ENCODE results near the gene AKAP17A. TPM values are rescaled to one million over a fixed set of nuclear protein-coding genes. Genes with fewer than 3 reads are reported as not detected.

Gene AKAP17A
- total and polyA plus RNA-seq, 8 donors: 20.5 to 106 (median 28.1) TPM

GRCh38 chrX:1577845-1578244 lies 13.6 kb upstream of the AKAP17A start:
- WGBS, 2 donors: 35 to 38% methylated on average over 2 of the region's 2 CpGs
- TF ChIP-seq CTCF (IDR thresholded peaks at IDR 0.05): no peak
- no peak overlapping the region for H3K4me3 ChIP-seq
- FAIRE-seq (no peak), ATAC-seq (no peak), DNase-seq (no peak)
- H3K36me3 ChIP-seq: no peaks in the 10 kb centered on the region
- no peaks in the 10 kb centered on the region for H3K4me1 ChIP-seq
- H3K27me3 ChIP-seq: no peaks in the 10 kb centered on the region
- no peak overlapping the region for H3K27ac ChIP-seq
- H3K9me3 ChIP-seq: no peaks in the 10 kb centered on the region
- intact Hi-C loops (cut with DNase I): loop anchor here in 1 of 3 donors (10.0 kb wide), 1 partner anchor 113 kb away; no protein-coding TSS in a partner anchor

GRCh38 chrX:1578511-1579173 lies 12.8 kb upstream of the AKAP17A start:
- FAIRE-seq (no peak), DNase-seq (no peak), ATAC-seq (no peak)
- H3K4me1 ChIP-seq: no peaks in the 10 kb centered on the region
- H3K36me3 ChIP-seq: no peaks in the 10 kb centered on the region
- WGBS, 2 donors: 40 to 57% methylated on average over 6 of the region's 6 CpGs
- intact Hi-C loops (cut with DNase I): loop anchor here in 1 of 3 donors (10.0 kb wide), 1 partner anchor 114 kb away; no protein-coding TSS in a partner anchor
- no peak overlapping the region for H3K27ac ChIP-seq
- no peak overlapping the region for H3K4me3 ChIP-seq
- no peak for TF ChIP-seq CTCF (IDR thresholded peaks at IDR 0.05)
- no peaks in the 10 kb centered on the region for H3K27me3 ChIP-seq
- H3K9me3 ChIP-seq: no peaks in the 10 kb centered on the region

GRCh38 chrX:1581132-1581531 lies 10.3 kb upstream of the AKAP17A start:
- intact Hi-C loops (cut with DNase I): no loop called here
- ATAC-seq (peak in 3 of 4 donors; percentile 82 to 90 (median 85)), FAIRE-seq (peak; percentile 90), DNase-seq (peak in 2 of 6 donors; percentile 45 to 46)
- WGBS, 2 donors: 17 to 26% methylated on average over 4 of the region's 4 CpGs
- H3K9me3 ChIP-seq: no peaks in the 10 kb centered on the region
- peaks cover 0 to 5% (median 0%) of the 10 kb centered on the region in 4 donors for H3K27me3 ChIP-seq
- no peaks in the 10 kb centered on the region for H3K4me1 ChIP-seq
- H3K36me3 ChIP-seq: no peaks in the 10 kb centered on the region
- H3K4me3 ChIP-seq: no peak overlapping the region
- no peak overlapping the region for H3K27ac ChIP-seq
- TF ChIP-seq CTCF (IDR thresholded peaks at IDR 0.05): peak; percentile 63 to 70 (median 66)

- no peak overlapping the region for H3K27ac ChIP-seq
- no peak overlapping the region for H3K4me3 ChIP-seq
- peaks cover 0 to 5% (median 0%) of the 10 kb centered on the region in 4 donors for H3K27me3 ChIP-seq
- WGBS, 2 donors: 25 to 30% methylated on average over 27 of the region's 27 CpGs
- no peaks in the 10 kb centered on the region for H3K4me1 ChIP-seq
- no peak for TF ChIP-seq CTCF (IDR thresholded peaks at IDR 0.05)
- H3K36me3 ChIP-seq: no peaks in the 10 kb centered on the region
- DNase-seq (no peak), FAIRE-seq (no peak), ATAC-seq (peak in 1 of 4 donors; percentile 52)
- no peaks in the 10 kb centered on the region for H3K9me3 ChIP-seq
- intact Hi-C loops (cut with DNase I): no loop called here
These were observed 8.5 kb upstream of the AKAP17A start for GRCh38 chrX:1582686-1583437.

Data from pancreas (tissue), 10 donors.